COLO668 (cell line): Measurements from ENCODE around the gene IL1RAPL2.
"Not testable (repeated sequence)": the region's sequence is repeated elsewhere in the genome, so short reads cannot be mapped to it uniquely, and the experiment has no call there.

Experiments used
- DNase-seq: peaks from one replicate; lab custom pipeline; 2025; ENCODE audit not compliant: unreplicated experiment; lab: John Stamatoyannopoulos, UW

Gene IL1RAPL2

GRCh38 chrX:105553118-105553517 is 987.1 kb downstream of the IL1RAPL2 start:
- no peak for DNase-seq

- no peak for DNase-seq
Measured at GRCh38 chrX:105564501-105564900, 998.5 kb downstream of the IL1RAPL2 start.

GRCh38 chrX:105565856-105566255 is 999.9 kb downstream of the IL1RAPL2 start:
- no peak for DNase-seq

GRCh38 chrX:105567082-105567481 is 1001.1 kb downstream of the IL1RAPL2 start:
- no peak for DNase-seq

- no peak for DNase-seq
Measured at GRCh38 chrX:105608745-105609144, 1042.7 kb downstream of the IL1RAPL2 start.

GRCh38 chrX:105609530-105609929 is 1043.5 kb downstream of the IL1RAPL2 start:
- no peak for DNase-seq

- no peak for DNase-seq
Measured at GRCh38 chrX:105610411-105610810, 1044.4 kb downstream of the IL1RAPL2 start.

- DNase-seq = no peak
Measured at GRCh38 chrX:105618393-105619101, 1052.5 kb downstream of the IL1RAPL2 start.

- DNase-seq = no peak
Measured at GRCh38 chrX:105634180-105634579, 1068.2 kb downstream of the IL1RAPL2 start.

GRCh38 chrX:105635794-105636193 is 1069.8 kb downstream of the IL1RAPL2 start:
- no peak for DNase-seq

GRCh38 chrX:105636667-105637066 is 1070.7 kb downstream of the IL1RAPL2 start:
- DNase-seq = no peak

- no peak for DNase-seq
Measured at GRCh38 chrX:105645667-105646357, 1079.8 kb downstream of the IL1RAPL2 start.

- DNase-seq = no peak
Measured at GRCh38 chrX:105646592-105647372, 1080.8 kb downstream of the IL1RAPL2 start.

GRCh38 chrX:105647749-105648148 is 1081.8 kb downstream of the IL1RAPL2 start:
- DNase-seq = no peak

- no peak for DNase-seq
Measured at GRCh38 chrX:105648732-105649131, 1082.7 kb downstream of the IL1RAPL2 start.

GRCh38 chrX:105650577-105650976 is 1084.6 kb downstream of the IL1RAPL2 start:
- DNase-seq = no peak

GRCh38 chrX:105650986-105651385 is 1085.0 kb downstream of the IL1RAPL2 start:
- DNase-seq = no peak

GRCh38 chrX:105653891-105654290 is 1087.9 kb downstream of the IL1RAPL2 start:
- no peak for DNase-seq

GRCh38 chrX:105658136-105658535 is 1092.1 kb downstream of the IL1RAPL2 start:
- no peak for DNase-seq

GRCh38 chrX:105662248-105662647 is 1096.2 kb downstream of the IL1RAPL2 start:
- DNase-seq = no peak

- DNase-seq = no peak
Measured at GRCh38 chrX:105664243-105664642, 1098.2 kb downstream of the IL1RAPL2 start.

GRCh38 chrX:105684288-105684687 is 1118.3 kb downstream of the IL1RAPL2 start:
- not testable (repeated sequence) for DNase-seq
